Ishikawa (cell line): ENCODE data around the gene ARGLU1.

Experiments
- EGR1 ChIP-seq: IDR thresholded peaks from 2 replicates; pipeline ENCODE4 v1.6.1; 2012
- EP300 ChIP-seq: IDR thresholded peaks from 2 replicates; pipeline ENCODE4 v1.6.1; 2012; ENCODE audit warnings: borderline replicate concordance
- MAX ChIP-seq: IDR thresholded peaks from 2 replicates; pipeline ENCODE4 v1.6.1; 2012
- NFIC ChIP-seq: IDR thresholded peaks from 2 replicates; pipeline ENCODE4 v1.6.1; 2012
- RAD21 ChIP-seq: IDR thresholded peaks from 2 replicates; pipeline ENCODE4 v1.6.1; 2012; ENCODE audit warnings: low read depth
- REST ChIP-seq: IDR thresholded peaks from 2 replicates; pipeline ENCODE4 v1.6.1; 2012; ENCODE audit warnings: low read depth, mild to moderate bottlenecking
- TEAD4 ChIP-seq: IDR thresholded peaks from 2 replicates; pipeline ENCODE4 v1.6.1; 2012
- YY1 ChIP-seq: IDR thresholded peaks from 2 replicates; pipeline ENCODE4 v1.6.1; 2012; ENCODE audit warnings: low read depth

GRCh38 chr13:106530980-106531481 lies 36.9 kb downstream of the ARGLU1 start:
- TF ChIP-seq EP300 (no peak), REST (no peak), TEAD4 (no peak), EGR1 (no peak), MAX (no peak), NFIC (no peak), RAD21 (no peak), YY1 (no peak)
